ENCODE measurements around the gene TNS1. TPM values are rescaled to one million over a fixed set of nuclear protein-coding genes. Genes with fewer than 3 reads are reported as not detected.

The TNS1 gene
- total and polyA plus RNA-seq, 10 of the 15 experiments (the other 5 are each of a cell fraction or from before 2014, with no cell fraction given): 0.05 to 0.44 TPM; not detected in 8

GRCh38 chr2:217904614-217904965 lies 98.2 kb downstream of the TNS1 start (continued):
- TF ChIP-seq ZNF622 (IDR thresholded peaks at IDR 0.05) (no peak), PBX3 (IDR thresholded peaks at IDR 0.05; ENCODE audit: insufficient replicate concordance, low read depth, low read length) (no peak), SUZ12 (IDR thresholded peaks at IDR 0.05; ENCODE audit: unreplicated experiment) (no peak), CEBPZ (IDR thresholded peaks at IDR 0.05; ENCODE audit: low read depth, low read length) (no peak)

- TF ChIP-seq RFX5 (IDR thresholded peaks at IDR 0.05; ENCODE audit: low read depth, low read length): no peak
- no peak for TF ChIP-seq ATF2 (IDR thresholded peaks at IDR 0.05; ENCODE audit: low read length)
- no peak for TF ChIP-seq NFYB (IDR thresholded peaks at IDR 0.05; ENCODE audit: insufficient read depth, low read depth, low read length)
- TF ChIP-seq POLR2AphosphoS2 (IDR thresholded peaks at IDR 0.05; ENCODE audit: low read depth, low read length): no peak
- TF ChIP-seq ETV6 (conservative IDR thresholded peaks at IDR 0.05 in 1 of 2, IDR thresholded peaks at IDR 0.05 in 1 of 2; ENCODE audit: borderline replicate concordance in 1 of 2, low read depth in 1 of 2): no peak
- no peak for TF ChIP-seq SREBF2 (IDR thresholded peaks at IDR 0.05; ENCODE audit: low read length)
- TF ChIP-seq SIN3A (IDR thresholded peaks at IDR 0.05; ENCODE audit: low read depth, low read length): no peak
- TF ChIP-seq HDAC2 (IDR thresholded peaks at IDR 0.05): no peak
- no peak for TF ChIP-seq NR2C1 (IDR thresholded peaks at IDR 0.05)
- no peak for TF ChIP-seq BCL3 (IDR thresholded peaks at IDR 0.05; ENCODE audit: borderline replicate concordance, insufficient read depth, low read depth, low read length, poor library complexity, severe bottlenecking)
- no peak for TF ChIP-seq NR2F1 (conservative IDR thresholded peaks at IDR 0.05)
- no peak overlapping the region for H2AFZ ChIP-seq (ENCODE audit: control insufficient read depth, low read depth, low read length)
- no peaks in the 10 kb centered on the region for H3K36me3 ChIP-seq (ENCODE audit: control insufficient read depth in 2 of 2, insufficient read depth in 2 of 2, low read length in 1 of 2)
- no peaks in the 10 kb centered on the region for H3K4me1 ChIP-seq (ENCODE audit: control insufficient read depth, insufficient read depth, low read length)
- in situ Hi-C loops (cut with MboI): no loop called here
- H3K9ac ChIP-seq (ENCODE audit: control insufficient read depth, insufficient read depth, low read length): no peak overlapping the region
- no TSS peak for BruUV-seq (replicated peaks)
- no peak overlapping the region for H3K4me3 ChIP-seq
- no peak for ATAC-seq
- RAD21 ChIA-PET (ENCODE audit: unreplicated experiment): no interaction called here
- 12% methylated on average over 11 of the region's 11 CpGs for WGBS (ENCODE audit: insufficient coverage, insufficient replicate concordance, low lambda C conversion rate, missing lambda C conversion rate)
- POLR2A ChIA-PET: no interaction called here
- no peak for FAIRE-seq
- H3K27me3 ChIP-seq (replicated peaks in 1 of 2; ENCODE audit: control insufficient read depth in 2 of 2, insufficient read depth in 2 of 2, low read length in 1 of 2): peaks cover 5 to 10% of the 10 kb centered on the region in 2 experiments; a peak in 3 of 4 replicates
- SMC1A ChIA-PET (ENCODE audit: uncharacterized antibody, unreplicated experiment): no interaction called here
- H4K20me1 ChIP-seq (ENCODE audit: control insufficient read depth, insufficient read depth): no peaks in the 10 kb centered on the region
- no peak for DNase-seq (ENCODE audit: low read depth, low spot score)
- H3K9me3 ChIP-seq (replicated peaks; ENCODE audit: control insufficient read depth, insufficient read depth, low read length): no peaks in the 10 kb centered on the region; the same call in 2 of the 3 replicates
- no peak overlapping the region for H3K27ac ChIP-seq (ENCODE audit: control insufficient read depth, insufficient read depth)
- H3K79me2 ChIP-seq (ENCODE audit: control insufficient read depth, insufficient read depth, low read length): no peaks in the 10 kb centered on the region
- no peak overlapping the region for H3K4me2 ChIP-seq (ENCODE audit: control insufficient read depth, insufficient read depth)
- intact Hi-C loops (cut with micrococcal nuclease; ENCODE audit: unreplicated experiment): no loop called here
- CTCF ChIA-PET: interaction anchor here (0.7 kb wide), 1 partner anchor 115 kb away, joined by 4 read pairs; no protein-coding TSS in a partner anchor
Observed at GRCh38 chr2:217903859-217904613, 98.8 kb downstream of the TNS1 start.
